Bronchial epithelial cell (primary cell): ENCODE results near the gene SUGP1. TPM values are rescaled to one million over a fixed set of nuclear protein-coding genes. Genes with fewer than 3 reads are reported as not detected.
"Not testable (repeated sequence)": the region's sequence is repeated elsewhere in the genome, so short reads cannot be mapped to it uniquely, and the experiment has no call there.

ENCODE experiments used
- DNase-seq: peaks from one replicate; pipeline ENCODE4 v3.0.0-alpha.2; 2010; ENCODE audit warnings: low read depth
- FAIRE-seq: peaks from 2 replicates; lab custom pipeline; 2011; peaks lifted over from hg19 to GRCh38; lab: Jason Lieb, UNC
- H3K27me3 ChIP-seq: 2 replicates; pipeline ENCODE4 v1.5.1; 2011; ENCODE audit warnings: low read length; ENCODE audit not compliant: control insufficient read depth, insufficient read depth
- H3K36me3 ChIP-seq: 2 replicates; pipeline ENCODE4 v1.5.1; 2011; ENCODE audit warnings: low read length; ENCODE audit not compliant: control insufficient read depth, insufficient read depth
- H3K4me3 ChIP-seq: 2 replicates; pipeline ENCODE4 v1.5.1; 2011; ENCODE audit warnings: mild to moderate bottlenecking, low read depth, low read length, control low read depth
- CTCF ChIP-seq: IDR thresholded peaks from 2 replicates; pipeline ENCODE4 v1.5.1; 2011; ENCODE audit warnings: mild to moderate bottlenecking, moderate library complexity, low read length, control low read depth, inconsistent platforms; ENCODE audit not compliant: insufficient read depth, severe bottlenecking
- total RNA-seq: library from RNA; depleted of rRNA; stranded (reverse); fragments of >200 nt; gene quantifications from 2 replicates; pipeline ENCODE4 v1.2.1, GENCODE V29; 2014

Gene SUGP1
- total RNA-seq, 1 donor from 2014 or later, result 18.7 TPM

- H3K36me3 ChIP-seq, result no peaks in the 10 kb centered on the region
- peaks cover 22% of the 10 kb centered on the region for H3K27me3 ChIP-seq
- TF ChIP-seq CTCF, result no peak
- H3K4me3 ChIP-seq, result no peak overlapping the region
- DNase-seq (peak; percentile 25), FAIRE-seq (no peak)
These were observed 60.6 kb downstream of the SUGP1 start for GRCh38 chr19:19259741-19260140.

DNA sequence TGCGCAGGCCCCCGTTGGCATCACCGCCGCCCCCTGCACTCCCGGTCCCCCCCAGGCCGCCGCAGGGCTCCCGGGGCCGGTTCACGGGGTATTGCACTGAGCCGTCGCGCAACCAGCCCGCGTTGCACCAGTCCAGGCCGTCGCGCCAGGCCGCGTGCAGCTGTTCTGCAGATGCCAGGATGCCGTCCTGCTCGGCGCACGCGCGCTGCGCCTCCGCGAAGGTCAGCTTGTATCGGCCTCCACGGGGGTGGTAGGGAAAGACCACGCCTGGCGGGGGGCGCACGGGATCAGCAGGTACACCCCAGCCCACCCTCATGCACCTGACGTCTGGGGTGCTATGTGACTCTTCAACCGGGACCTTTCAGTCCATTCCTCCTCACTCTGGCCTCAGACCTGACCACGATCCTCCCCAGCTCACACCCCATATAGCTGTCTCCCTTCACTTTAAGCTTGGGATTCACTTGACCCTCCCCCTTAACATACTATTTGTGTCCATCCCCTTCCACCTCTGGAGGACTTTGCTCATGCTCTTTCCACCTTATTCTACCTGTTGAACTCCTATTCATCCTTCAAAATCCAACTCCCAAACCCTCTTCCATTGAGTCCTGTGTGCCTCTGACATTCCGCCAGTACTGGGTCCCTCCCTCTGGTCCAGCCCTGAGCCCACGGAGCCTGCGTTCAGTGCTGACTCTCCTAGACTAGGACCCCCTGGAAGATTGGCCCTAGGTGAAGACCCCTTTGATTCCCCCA is 61.5 kb downstream of the SUGP1 start:
- Histone ChIP-seq H3K36me3 (no peaks in the 10 kb centered on the region), H3K4me3 (no peak overlapping the region), H3K27me3 (peaks cover 20% of the 10 kb centered on the region)
- DNase-seq (no peak), FAIRE-seq (no peak)
- TF ChIP-seq CTCF, result no peak

DNA sequence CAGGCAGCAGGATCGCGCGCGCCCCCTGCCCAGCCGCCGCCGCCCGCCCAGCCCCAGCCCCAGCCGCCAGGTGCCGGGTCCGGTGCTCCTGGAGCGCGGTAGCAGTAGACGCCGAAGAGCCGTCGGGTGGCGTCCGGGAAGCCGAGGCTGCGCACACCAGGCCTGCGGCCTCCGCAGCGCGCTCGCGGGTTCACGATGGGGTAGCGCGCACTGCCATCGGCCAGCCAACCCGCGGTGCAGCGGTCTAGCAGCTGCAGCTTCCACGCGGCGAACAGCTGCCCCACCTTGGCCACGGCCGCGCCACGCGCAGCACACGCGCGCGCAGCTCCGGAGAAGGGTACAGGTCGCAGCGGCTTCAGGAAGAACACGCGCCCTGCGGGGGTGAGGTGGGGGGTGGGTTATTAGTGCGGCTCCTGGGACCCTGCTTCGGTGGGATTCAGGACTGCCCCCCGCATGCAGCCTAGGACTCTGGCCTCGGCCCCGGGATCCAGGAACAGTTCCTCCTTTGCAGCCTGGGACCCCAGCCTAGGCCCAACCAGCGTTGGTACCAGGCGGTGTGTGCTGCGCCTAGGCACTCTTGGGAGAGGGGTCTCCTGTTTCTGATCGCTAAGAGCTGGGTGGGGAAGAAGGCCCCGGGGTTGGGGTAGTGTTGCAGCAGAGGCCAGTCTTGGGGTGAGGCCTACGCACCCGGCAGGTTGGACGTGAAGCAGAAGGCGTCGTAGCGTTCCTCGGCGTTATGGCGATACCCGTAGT is 62.3 kb downstream of the SUGP1 start:
- no peak for TF ChIP-seq CTCF
- H3K27me3 ChIP-seq, result peaks cover 17% of the 10 kb centered on the region
- DNase-seq (no peak), FAIRE-seq (no peak)
- H3K36me3 ChIP-seq, result no peaks in the 10 kb centered on the region
- H3K4me3 ChIP-seq, result no peak overlapping the region

DNA sequence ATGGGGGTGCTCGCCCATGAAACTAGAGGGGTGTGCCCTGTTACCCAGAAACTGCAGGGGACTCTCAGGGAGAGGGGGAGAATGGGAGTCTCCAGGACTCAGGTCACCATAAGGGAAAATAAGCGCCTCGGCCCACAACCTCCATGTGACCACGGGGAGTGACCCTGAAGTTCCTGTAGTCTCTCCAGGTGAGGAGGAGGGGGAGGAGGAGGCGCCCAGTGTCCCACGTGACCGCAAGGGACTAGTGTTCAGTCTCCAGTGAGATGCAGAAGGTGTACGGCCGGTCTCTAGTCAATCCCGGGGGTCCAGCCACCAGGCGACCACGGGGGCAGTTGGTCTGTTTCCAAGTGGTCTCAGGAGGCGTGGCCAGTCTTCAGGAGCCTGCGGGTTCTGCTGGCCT is 63.2 kb downstream of the SUGP1 start:
- Histone ChIP-seq H3K27me3 (peaks cover 12% of the 10 kb centered on the region), H3K4me3 (no peak overlapping the region), H3K36me3 (no peaks in the 10 kb centered on the region)
- no peak for DNase-seq
- FAIRE-seq, result no peak
- no peak for TF ChIP-seq CTCF

GRCh38 chr19:19256072-19256969 is 64.0 kb downstream of the SUGP1 start:
- TF ChIP-seq CTCF, result no peak
- Histone ChIP-seq H3K27me3 (peaks cover 7% of the 10 kb centered on the region), H3K36me3 (no peaks in the 10 kb centered on the region), H3K4me3 (no peak overlapping the region)
- FAIRE-seq (peak; percentile 28), DNase-seq (no peak)

DNA sequence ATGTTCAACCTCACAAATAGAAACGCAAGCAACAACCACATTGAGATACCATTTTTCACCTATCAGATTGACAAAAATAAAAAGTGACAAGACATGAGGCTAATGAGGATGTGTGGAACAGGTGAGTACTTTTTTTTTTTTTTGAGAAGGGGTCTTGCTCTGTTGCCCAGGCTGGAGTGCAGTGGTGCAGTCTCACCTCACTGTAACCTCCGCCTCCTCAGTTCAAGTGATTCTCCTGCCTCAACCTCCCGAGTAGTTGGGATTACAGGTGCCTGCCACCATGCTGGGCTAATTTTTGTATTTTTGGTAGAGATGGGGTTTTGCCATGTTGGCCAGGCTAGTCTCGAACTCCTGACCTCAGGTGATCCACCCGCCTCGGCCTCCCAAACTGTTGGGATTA is 66.9 kb downstream of the SUGP1 start:
- not testable (repeated sequence) for H3K4me3 ChIP-seq, H3K27me3 ChIP-seq, H3K36me3 ChIP-seq, DNase-seq
- peak; percentile 18 for FAIRE-seq
